NCI-H510A treated with DMSO at 0.1 percent for 48 hours (cell line): ENCODE data around the gene USP40.

ENCODE experiments used
- DNase-seq: peaks from one replicate; lab custom pipeline; 2025; lab: John Stamatoyannopoulos, UW

Gene USP40

DNA sequence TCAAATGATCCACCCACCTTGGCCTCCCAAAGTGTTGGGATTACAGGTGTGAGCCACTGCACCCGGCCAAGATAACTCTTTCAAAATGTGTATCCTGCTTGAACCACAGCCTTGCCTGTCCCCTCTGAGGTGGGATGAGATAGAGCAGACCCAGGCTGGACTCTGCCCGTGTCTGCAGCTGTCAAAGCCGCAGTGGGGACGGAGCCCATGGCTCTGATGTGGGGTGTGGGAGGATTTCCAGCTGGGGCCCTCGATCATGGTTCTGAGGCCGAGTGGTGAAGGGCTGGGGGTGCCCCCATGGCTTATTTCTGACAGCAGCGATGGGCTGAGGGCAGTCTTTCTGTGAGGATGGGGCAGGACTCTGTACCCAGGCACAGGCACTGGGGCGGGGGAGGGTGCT, 107.8 kb downstream of the USP40 start:
- no peak for DNase-seq

- DNase-seq, result no peak
Observed at GRCh38 chr2:233458031-233458610, 108.5 kb downstream of the USP40 start.

DNA sequence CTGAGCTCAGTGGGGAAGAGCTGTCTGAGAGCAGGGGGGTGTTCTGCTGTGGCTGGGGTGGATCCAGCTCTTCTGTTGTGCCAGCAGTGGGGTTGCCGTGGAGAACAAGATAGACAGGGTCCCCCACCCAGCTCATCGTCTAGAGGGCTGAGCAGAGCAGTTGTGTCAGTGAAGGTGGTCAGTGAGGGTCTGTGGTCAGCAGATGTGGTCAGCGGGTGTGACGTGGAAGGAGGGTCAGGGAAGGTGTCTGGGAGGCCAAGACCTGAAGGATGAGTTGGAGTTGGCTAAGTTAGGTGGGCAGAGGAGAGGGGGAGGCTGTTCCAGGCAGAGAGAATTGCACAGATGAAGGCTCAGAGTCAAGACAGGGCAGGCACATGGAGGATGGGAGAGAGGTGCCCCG, 109.2 kb downstream of the USP40 start:
- no peak for DNase-seq

- no peak for DNase-seq
Observed at GRCh38 chr2:233456934-233457333, 109.6 kb downstream of the USP40 start.

DNA sequence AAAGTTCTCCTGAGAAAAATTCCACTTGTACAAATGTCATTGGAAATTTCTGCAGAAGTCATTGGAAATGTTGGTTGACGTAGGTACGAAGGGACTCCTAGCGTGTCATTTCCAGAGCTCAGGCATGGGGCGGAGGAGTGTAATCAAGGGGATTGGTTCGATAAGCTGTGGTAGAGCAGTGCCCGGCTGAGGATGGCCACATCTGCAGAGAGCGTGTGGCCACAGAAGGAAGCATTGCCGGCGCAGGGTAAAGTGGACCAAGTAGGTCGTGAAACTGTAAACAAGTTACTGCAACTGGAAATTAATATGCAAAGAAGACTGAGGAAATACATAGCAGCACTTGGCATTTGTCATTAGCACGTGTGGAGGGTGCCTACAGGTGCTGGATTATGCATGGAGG, 110.5 kb downstream of the USP40 start:
- DNase-seq, result no peak

GRCh38 chr2:233455491-233455890, 111.1 kb downstream of the USP40 start:
- no peak for DNase-seq

DNA sequence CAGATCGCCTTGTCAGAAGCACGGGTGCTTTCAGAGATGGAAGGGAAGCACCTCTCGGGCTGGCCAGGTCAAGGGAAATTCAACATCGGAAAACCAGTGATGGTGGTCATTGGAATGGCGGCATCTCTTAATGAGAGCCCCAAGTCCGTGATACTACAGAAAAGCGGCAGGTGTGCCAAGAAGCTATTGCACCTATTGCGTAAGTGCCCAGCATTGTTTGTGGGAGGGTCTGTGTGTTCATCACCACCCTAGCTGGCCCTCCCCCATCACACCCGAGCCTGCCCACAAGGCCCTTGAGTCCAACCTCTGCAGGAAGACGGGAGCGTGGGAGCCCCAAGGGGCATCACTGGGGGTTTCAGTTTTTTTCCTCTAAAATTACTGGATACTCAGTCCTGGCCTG, 111.6 kb downstream of the USP40 start:
- no peak for DNase-seq

- no peak for DNase-seq
Observed at GRCh38 chr2:233453916-233454315, 112.7 kb downstream of the USP40 start.

DNA sequence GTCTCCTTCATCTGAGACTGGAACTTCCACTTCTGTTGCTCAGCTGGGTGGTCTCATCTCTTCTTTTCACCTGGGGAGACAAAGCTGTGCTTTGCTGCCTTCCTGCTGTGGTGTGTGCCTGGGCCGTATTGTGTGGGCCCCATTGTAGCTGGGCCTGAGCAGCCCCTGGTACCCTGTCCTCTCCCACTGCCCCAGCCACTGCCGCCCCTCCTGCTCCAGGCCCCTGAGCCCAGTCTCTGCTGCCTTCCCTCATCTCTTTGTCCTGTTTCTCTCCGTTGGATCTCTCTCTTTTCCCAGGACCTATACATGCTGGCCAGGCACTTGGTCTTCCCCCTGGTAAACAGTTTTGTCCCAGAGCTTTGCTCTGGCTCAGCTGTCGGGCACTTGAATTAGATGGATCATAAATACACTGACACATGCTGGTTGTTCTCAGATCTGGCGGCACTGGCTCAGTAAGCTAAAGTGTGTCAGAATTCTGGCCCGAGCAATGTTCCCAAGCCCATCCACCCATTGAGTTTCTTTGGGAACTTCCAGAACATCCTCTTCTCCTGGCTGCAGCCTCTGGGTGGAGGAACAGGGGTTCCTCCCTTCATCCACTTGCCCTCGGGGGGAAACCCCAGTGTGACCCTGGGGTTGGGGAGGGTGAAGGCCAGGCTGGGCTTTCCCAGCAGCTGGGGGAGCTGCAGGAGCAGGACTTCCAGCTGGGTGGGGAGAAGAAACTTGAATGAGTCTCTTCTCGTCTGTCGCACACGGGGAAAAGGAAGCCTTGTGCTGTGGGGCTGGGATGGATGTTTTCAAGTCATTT, 113.3 kb downstream of the USP40 start:
- no peak for DNase-seq

GRCh38 chr2:233451950-233452349, 114.6 kb downstream of the USP40 start:
- DNase-seq, result no peak

- no peak for DNase-seq
Observed at GRCh38 chr2:233450864-233451575, 115.6 kb downstream of the USP40 start.

DNA sequence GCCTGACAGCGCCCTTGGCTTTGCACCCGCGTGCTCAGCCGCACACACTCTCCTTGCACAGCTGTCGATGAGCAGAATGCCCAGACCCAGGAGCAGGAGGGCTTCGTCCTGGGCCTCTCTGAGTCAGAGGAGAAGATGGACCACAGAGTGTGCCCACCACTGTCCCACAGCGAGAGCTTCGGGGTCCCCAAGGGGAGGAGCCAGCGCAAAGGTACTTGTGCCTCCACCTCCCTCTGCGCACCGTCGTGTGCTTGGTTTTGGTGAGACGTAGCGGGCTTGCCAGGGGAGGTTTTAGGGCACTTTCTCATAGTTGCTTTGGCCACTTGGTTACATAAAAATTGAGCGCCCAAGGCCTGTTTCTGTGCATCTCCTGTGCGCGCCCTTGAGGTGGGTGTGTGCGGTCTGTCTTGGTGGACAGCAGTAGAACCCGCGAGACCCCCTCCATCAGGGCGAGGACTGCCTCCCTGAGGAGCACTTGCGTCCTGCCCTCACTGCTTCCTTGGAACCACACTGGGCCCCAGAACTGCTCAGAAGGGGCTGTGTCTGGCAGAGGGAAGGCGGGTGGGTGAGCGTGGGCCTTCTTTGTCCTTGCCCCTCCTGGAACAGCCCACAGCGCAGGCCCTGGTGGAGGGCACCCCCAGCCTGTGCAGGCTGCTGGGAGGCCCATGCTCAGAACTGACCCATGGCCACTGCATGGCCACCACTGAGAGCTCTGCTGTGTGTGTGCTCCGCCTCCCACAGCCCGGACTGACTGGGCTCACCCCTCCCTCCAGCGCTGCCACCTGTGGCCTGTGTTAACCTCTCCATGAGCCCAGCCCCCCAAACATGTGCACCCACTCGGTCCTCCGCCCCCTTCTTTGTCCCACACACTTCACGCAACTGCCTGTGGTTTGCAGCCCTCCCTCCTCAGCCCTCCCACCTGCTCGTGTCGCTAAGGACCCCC, 116.4 kb downstream of the USP40 start:
- no peak for DNase-seq

DNA sequence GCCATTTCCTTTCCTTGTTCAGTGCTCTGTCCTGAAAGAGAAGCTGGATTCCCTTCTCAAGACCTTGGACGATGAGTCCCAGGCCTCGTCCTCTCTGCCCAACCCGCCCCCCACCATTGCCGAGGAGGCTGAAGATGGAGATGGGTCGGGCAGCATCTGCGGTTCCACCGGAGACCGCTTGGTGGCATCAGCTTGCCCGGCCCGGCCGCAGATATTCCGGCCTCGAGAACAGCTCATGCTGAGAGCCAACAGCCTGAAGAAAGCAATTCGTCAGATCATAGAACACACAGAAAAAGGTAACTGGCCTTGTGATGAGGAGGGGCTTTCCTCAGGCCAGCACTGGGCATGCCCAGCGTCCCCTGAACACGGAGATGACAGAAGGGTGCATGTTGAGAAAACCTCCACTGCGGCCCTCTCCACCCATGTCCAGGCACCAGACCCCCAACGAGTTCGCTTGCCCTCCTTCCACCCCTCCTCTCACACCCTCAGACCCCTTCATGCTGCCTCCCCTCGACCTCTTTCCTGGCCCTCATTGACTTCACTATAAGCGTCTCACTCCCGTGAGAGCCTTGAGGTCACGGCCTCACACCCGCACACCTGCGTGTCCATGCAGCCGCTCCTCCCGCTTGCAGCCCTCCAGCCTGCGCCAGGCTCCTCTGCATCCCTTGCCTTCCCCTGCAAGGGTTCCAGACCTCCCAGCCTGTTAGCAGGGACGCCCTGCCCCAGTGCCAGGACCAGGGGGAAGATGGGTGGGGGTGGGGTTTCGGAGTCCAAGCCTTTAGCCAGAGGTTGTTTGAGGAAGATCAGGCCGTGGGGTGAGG, 117.3 kb downstream of the USP40 start:
- peak; percentile 22 for DNase-seq

DNA sequence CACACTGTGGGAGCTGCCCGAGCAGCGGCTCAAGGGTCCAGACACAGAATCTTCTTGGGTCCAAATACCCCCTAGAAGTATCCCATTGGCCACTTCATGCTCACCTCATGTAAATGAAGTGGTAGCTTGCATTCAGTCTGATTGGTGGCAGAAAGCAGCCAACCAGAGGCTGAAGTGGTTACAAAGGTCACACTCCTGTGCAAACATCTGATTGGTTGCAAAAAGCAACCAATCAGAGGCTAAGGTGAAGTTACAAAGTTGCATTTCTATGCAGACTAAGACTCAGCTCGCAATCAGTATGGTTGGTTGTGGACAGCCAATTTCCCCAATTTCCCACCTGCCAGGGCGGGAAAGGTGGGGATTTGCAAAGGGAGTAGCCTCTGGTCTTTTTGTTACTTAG, 118.0 kb downstream of the USP40 start:
- no peak for DNase-seq

DNA sequence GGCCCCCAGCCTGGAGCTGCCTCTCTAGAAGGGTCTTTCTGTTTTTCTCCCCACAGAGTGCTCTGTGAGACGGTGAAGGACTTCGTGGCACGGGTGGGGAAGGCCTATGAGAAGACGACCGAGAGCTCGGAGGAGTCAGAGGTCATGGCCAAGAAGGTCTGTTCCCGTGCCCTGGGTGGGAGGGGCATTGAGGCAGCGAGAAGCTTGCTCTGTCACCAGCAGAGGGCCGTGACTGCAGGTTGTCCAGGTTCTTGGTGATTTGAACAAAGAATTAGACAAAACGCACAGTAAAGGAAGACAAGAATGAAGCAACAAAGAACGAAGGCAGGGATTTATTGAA, 118.4 kb downstream of the USP40 start:
- DNase-seq, result no peak

GRCh38 chr2:233447506-233448219, 118.9 kb downstream of the USP40 start:
- DNase-seq, result no peak

- no peak for DNase-seq
Observed at GRCh38 chr2:233446606-233447305, 119.8 kb downstream of the USP40 start.

GRCh38 chr2:233446121-233446520, 120.5 kb downstream of the USP40 start:
- DNase-seq, result no peak

- DNase-seq, result no peak
Observed at GRCh38 chr2:233445152-233445830, 121.3 kb downstream of the USP40 start.
